RWPE1 (cell line): ENCODE measurements around the gene SMG9.

Experiments used
- CTCF ChIA-PET: fragments of 350-600 bp; sonication (Branson Sonifier 250); formaldehyde crosslinking; extraction: SDS; loops from one replicate; lab custom pipeline; 2021; lab: Yijun Ruan, JAX
- POLR2A ChIA-PET: fragments of 400-600 bp; formaldehyde crosslinking; extraction: SDS; loops from one replicate; lab custom pipeline; 2020; ENCODE audit warnings: antibody characterized with exemption; ENCODE audit not compliant: low non-redundant PET; lab: Yijun Ruan, JAX
- DNase-seq: peaks from one replicate; pipeline ENCODE4 v3.0.0; 2012; ENCODE audit warnings: low spot score
- H3K27ac ChIP-seq: fragments of 450-650 bp; 2 replicates; pipeline ENCODE4 v1.5.1; 2017
- TF ChIP-seq, protein P1 (sequence below): fragments of 450-650 bp; conservative IDR thresholded peaks from 2 replicates; pipeline ENCODE4 v1.5.1; 2017; ENCODE audit warnings: low read depth, mild to moderate bottlenecking

Gene SMG9

DNA sequence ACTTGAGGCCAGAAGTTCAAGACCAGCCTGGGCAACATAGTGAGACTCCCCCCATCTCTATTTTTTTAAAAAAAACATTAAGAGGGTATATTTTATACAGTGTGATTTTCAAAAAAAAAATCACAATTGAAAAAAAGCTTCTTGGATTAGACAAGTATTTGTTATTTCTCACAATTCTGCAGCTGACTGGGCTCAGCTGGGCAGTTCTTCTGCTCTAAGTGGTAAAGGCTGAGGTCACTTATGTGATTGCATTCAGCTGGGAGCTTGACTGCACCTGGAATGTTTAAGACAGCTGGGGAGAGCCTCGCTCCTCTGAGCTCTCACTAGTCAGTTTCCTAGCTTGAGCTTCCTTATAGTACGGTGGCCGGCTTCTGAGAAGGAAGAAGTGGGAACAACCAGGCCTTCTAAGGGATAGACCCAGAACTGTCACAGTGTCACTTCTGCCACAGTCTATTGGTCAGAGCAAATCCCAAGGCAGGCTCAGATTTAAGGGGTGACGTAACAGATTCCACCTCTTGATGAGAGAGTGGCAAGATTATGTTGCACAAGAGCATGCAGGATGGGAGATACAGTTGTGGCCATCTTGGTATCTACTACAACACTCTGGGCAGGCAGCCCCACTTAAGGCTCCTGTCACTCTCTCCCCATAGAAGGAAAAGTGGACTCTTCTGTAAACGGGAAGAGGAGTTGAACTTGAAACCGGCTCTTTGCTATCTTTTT lies 58.6 kb downstream of the SMG9 start:
- ChIA-PET CTCF (no interaction called here), POLR2A (no interaction called here)
- TF ChIP-seq, protein P1, sequence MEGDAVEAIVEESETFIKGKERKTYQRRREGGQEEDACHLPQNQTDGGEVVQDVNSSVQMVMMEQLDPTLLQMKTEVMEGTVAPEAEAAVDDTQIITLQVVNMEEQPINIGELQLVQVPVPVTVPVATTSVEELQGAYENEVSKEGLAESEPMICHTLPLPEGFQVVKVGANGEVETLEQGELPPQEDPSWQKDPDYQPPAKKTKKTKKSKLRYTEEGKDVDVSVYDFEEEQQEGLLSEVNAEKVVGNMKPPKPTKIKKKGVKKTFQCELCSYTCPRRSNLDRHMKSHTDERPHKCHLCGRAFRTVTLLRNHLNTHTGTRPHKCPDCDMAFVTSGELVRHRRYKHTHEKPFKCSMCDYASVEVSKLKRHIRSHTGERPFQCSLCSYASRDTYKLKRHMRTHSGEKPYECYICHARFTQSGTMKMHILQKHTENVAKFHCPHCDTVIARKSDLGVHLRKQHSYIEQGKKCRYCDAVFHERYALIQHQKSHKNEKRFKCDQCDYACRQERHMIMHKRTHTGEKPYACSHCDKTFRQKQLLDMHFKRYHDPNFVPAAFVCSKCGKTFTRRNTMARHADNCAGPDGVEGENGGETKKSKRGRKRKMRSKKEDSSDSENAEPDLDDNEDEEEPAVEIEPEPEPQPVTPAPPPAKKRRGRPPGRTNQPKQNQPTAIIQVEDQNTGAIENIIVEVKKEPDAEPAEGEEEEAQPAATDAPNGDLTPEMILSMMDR, result no peak
- no peak overlapping the region for H3K27ac ChIP-seq
- no peak for DNase-seq

DNA sequence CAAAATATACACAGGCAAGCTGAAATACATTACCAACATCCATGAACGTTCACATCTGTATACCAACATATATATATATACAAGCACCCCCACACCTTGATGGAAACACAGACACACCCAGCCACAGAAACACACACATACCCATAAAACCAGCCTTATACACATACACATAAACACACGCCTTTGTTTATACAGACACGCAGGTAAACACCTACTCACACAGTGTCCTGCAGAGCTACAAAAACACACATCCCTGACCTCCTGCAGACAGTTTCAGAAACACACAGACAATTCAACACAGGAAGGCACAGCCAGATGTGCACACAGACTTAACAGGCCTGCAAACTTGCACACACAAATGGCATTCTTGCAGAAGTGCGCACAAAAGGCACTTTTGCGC lies 60.2 kb downstream of the SMG9 start:
- H3K27ac ChIP-seq, result no peak overlapping the region
- POLR2A ChIA-PET, result interaction anchor here (0.5 kb wide), 1 partner anchor 10 kb away, joined by 3 read pairs; no protein-coding TSS in a partner anchor
- TF ChIP-seq, protein P1, result no peak
- DNase-seq, result no peak
- CTCF ChIA-PET, result interaction anchor here (1.0 kb wide), 1 partner anchor 45 kb away, joined by 3 read pairs; no protein-coding TSS in a partner anchor

DNA sequence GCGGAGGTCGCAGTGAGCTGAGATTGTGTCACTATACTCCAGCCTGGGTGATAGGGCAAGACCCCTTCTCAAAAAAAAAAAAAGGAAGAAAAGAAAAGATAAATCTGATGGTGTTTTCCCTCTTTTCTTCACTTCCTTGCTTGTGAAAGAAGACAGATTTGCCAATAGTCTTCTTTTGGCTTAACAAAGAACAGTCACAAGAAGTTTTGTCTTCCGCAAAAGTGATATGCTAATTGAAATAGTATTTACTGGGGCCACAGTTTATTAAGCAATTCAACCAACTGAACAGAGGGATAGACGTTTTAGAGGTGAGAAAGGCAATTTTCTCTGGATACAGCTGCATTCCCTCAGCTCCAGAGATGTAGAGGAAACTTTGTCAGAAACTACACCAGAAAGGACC lies 61.9 kb downstream of the SMG9 start:
- POLR2A ChIA-PET, result no interaction called here
- TF ChIP-seq, protein P1, result no peak
- H3K27ac ChIP-seq, result no peak overlapping the region
- DNase-seq, result no peak
- CTCF ChIA-PET, result no interaction called here

DNA sequence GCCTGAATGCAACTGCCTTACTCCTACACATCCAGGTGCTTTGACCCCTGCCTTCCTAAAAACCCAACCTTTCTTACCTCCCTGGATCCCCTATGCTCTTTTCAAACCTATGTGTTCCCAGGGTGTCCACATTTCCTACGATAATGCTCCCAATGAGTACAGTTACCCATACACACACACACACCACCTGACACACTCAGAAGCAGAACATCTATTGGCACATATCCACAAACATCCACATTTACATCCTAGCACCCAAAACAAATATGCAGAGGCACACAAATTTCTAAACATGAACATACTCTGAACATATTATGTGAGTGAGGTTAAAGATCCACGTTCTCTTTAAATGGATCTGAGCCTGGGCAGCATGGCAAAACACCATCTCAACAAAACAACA lies 62.4 kb downstream of the SMG9 start:
- TF ChIP-seq, protein P1, result no peak
- ChIA-PET POLR2A (no interaction called here), CTCF (no interaction called here)
- no peak for DNase-seq
- no peak overlapping the region for H3K27ac ChIP-seq

DNA sequence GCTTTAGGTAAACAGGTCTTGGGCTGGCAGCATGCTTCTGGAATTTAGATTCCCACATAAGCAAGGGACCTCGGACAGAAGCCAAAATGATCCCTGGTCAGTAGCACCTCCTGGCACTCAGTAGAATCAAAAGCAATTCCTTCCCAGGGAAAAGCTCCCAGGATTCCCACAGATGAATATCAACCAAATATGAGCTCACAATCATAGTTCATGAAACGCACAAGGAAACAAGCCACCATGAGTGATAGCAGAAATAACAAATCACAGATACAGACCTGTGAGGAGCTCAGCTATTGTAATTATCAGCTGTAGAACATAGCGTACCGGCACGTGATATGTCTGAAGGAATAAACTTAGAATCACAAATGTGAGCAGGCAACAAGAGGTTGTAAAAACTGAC lies 63.0 kb downstream of the SMG9 start:
- ChIA-PET CTCF (no interaction called here), POLR2A (no interaction called here)
- no peak overlapping the region for H3K27ac ChIP-seq
- no peak for DNase-seq
- TF ChIP-seq, protein P1, result no peak

DNA sequence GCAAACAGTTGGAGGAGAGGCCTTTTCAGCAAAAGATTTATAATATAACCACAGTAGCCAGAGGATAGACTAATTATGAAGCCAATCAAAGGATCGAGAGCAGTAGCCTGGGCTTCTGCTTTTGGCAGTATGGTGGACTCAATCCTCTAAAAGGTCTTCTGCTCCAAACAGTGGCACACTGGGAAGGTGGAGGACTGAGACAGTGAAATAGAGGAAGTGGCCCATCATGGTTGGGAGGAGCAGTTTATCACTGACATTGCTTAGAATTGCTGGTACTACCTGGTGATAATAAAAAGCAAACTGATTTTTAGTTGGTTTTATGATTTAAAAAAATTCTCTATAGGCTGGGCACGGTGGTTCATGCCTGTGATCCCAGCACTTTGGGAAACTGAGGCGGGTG lies 63.9 kb downstream of the SMG9 start:
- CTCF ChIA-PET, result no interaction called here

More for the DNA sequence above, 63.9 kb downstream of the SMG9 start:
- H3K27ac ChIP-seq, result no peak overlapping the region
- DNase-seq, result no peak
- TF ChIP-seq, protein P1, result no peak
- POLR2A ChIA-PET, result no interaction called here
